SK-N-SH (cell line): ENCODE measurements around the gene ZMIZ2. TPM values are rescaled to one million over a fixed set of nuclear protein-coding genes. Genes with fewer than 3 reads are reported as not detected.
"Not testable (repeated sequence)": the region's sequence is repeated elsewhere in the genome, so short reads cannot be mapped to it uniquely, and the experiment has no call there.

Experiments used
- CTCF ChIA-PET: fragments of 300-600, 350-600 bp; formaldehyde crosslinking; extraction: SDS; loops from one replicate; lab custom pipeline; 2021; lab: Yijun Ruan, JAX
- POLR2A ChIA-PET: fragments of 350-600 bp; sonication (Branson Sonifier 250); formaldehyde crosslinking; extraction: SDS; loops from one replicate; lab custom pipeline; 2020; ENCODE audit warnings: antibody characterized with exemption, inconsistent platforms; lab: Yijun Ruan, JAX
- DNase-seq: peaks from one replicate; pipeline ENCODE4 v3.0.0; 2012
- H2AFZ ChIP-seq: fragments of 200-600 bp; sonication (generic); 2 replicates; pipeline ENCODE4 v1.8.1; 2016; ENCODE audit warnings: antibody characterized with exemption, mild to moderate bottlenecking, low read depth
- H3F3A ChIP-seq: fragments of 200-600 bp; sonication (generic); replicated peaks from 2 replicates; pipeline ENCODE3; 2016; ENCODE audit warnings: antibody characterized with exemption, mild to moderate bottlenecking; ENCODE audit not compliant: insufficient read depth
- H3K27ac ChIP-seq, 2 experiments: fragments of 200-500 bp in 1 of 2; fragments of 200-600 bp in 1 of 2; sonication (Bioruptor generic) in 1 of 2; sonication (generic), shearing (Covaris generic) in 1 of 2; 2 replicates each; pipeline versions ENCODE4 v1.5.1 to v1.6.1; 2014 to 2016; ENCODE audit warnings: low read depth in 2 of 2, inconsistent platforms in 1 of 2, low read length in 1 of 2, mild to moderate bottlenecking in 1 of 2, mixed read lengths in 1 of 2
- H3K27me3 ChIP-seq: fragments of 200-600 bp; sonication (generic), shearing (Covaris generic); 2 replicates; pipeline ENCODE4 v1.6.1; 2016; ENCODE audit warnings: mixed run types; ENCODE audit not compliant: insufficient read depth
- H3K36me3 ChIP-seq, 2 experiments: fragments of 200-500 bp in 1 of 2; fragments of 200-600 bp in 1 of 2; sonication (Bioruptor generic) in 1 of 2; sonication (generic) in 1 of 2; replicated peaks in 1 of 2; 2 replicates each; pipeline versions ENCODE3 to v1.5.1; 2014 to 2016; ENCODE audit warnings: low read length in 1 of 2, mild to moderate bottlenecking in 1 of 2; ENCODE audit not compliant: insufficient read depth in 2 of 2, control insufficient read depth in 1 of 2
- H3K4me1 ChIP-seq, 2 experiments: fragments of 200-500 bp in 1 of 2; fragments of 200-600 bp in 1 of 2; sonication (Bioruptor generic) in 1 of 2; sonication (generic), shearing (Covaris generic) in 1 of 2; 2 replicates each; pipeline versions ENCODE4 v1.5.1 to v1.6.1; 2014 to 2016; ENCODE audit warnings: low read depth in 1 of 2, low read length in 1 of 2, mixed run types in 1 of 2; ENCODE audit not compliant: insufficient read depth in 2 of 2, control insufficient read depth in 1 of 2
- H3K4me2 ChIP-seq: fragments of 200-600 bp; sonication (generic), shearing (Covaris generic); 2 replicates; pipeline ENCODE4 v1.6.1; 2017; ENCODE audit warnings: mixed run types
- H3K4me3 ChIP-seq, 2 experiments: fragments of 200-500 bp in 1 of 2; fragments of 200-600 bp in 1 of 2; sonication (Bioruptor generic) in 1 of 2; sonication (generic), shearing (Covaris generic) in 1 of 2; 2 replicates each; pipeline versions ENCODE4 v1.5.1 to v1.8.1; 2014 to 2016; ENCODE audit warnings: low read depth in 2 of 2, inconsistent platforms in 1 of 2, low read length in 1 of 2, mild to moderate bottlenecking in 1 of 2, mixed read lengths in 1 of 2, moderate library complexity in 1 of 2
- H3K79me2 ChIP-seq: fragments of 200-600 bp; sonication (generic); 2 replicates; pipeline ENCODE4 v1.8.1; 2017; ENCODE audit warnings: mild to moderate bottlenecking; ENCODE audit not compliant: insufficient read depth
- H3K9ac ChIP-seq: fragments of 200-600 bp; sonication (generic); 2 replicates; pipeline ENCODE4 v1.6.1; 2017; ENCODE audit warnings: mixed run types
- H3K9me2 ChIP-seq: fragments of 200-600 bp; sonication (generic); 2 replicates; pipeline ENCODE4 v1.6.1; 2017; ENCODE audit warnings: mixed run types
- H3K9me3 ChIP-seq: fragments of 200-600 bp; sonication (generic); 2 replicates; pipeline ENCODE4 v1.6.1; 2017; ENCODE audit warnings: mixed run types, mild to moderate bottlenecking, moderate library complexity
- H4K20me1 ChIP-seq: fragments of 200-600 bp; sonication (generic); 2 replicates; pipeline ENCODE4 v1.6.1; 2017; ENCODE audit warnings: mild to moderate bottlenecking, mixed run types; ENCODE audit not compliant: insufficient read depth
- CHD2 ChIP-seq: fragments of 150-350 bp; IDR thresholded peaks from 2 replicates; pipeline ENCODE4 v1.6.1; 2018; ENCODE audit warnings: low read length; ENCODE audit not compliant: partially characterized antibody
- EP300 ChIP-seq, 2 experiments: IDR thresholded peaks; 2 replicates each; pipeline versions ENCODE4 v1.4.0 to v1.6.1; 2012; ENCODE audit warnings: borderline replicate concordance in 1 of 2, low read depth in 1 of 2, low read length in 1 of 2
- EZH2phosphoT487 ChIP-seq: fragments of 200-600 bp; sonication (generic); IDR thresholded peaks from 2 replicates; pipeline ENCODE4 v1.6.1; 2017; ENCODE audit warnings: low read depth, mixed run types, mild to moderate bottlenecking, antibody characterized with exemption, moderate library complexity, borderline replicate concordance
- FOSL2 ChIP-seq: IDR thresholded peaks from 2 replicates; pipeline ENCODE4 v1.4.0; 2012; ENCODE audit warnings: low read depth, mild to moderate bottlenecking, moderate library complexity, borderline replicate concordance
- FOXJ3 ChIP-seq: sonication (generic); formaldehyde crosslinking; IDR thresholded peaks from 2 replicates; pipeline ENCODE4 v1.5.1; 2020; ENCODE audit warnings: mild to moderate bottlenecking, missing genetic modification reagents
- FOXM1 ChIP-seq: IDR thresholded peaks from 2 replicates; pipeline ENCODE4 v1.4.0; 2012; ENCODE audit warnings: low read depth, mild to moderate bottlenecking
- JUND ChIP-seq: IDR thresholded peaks from 2 replicates; pipeline ENCODE4 v1.4.0; 2012
- MXI1 ChIP-seq: IDR thresholded peaks from 2 replicates; pipeline ENCODE4 v1.6.1; 2012; ENCODE audit warnings: mild to moderate bottlenecking, low read depth, low read length, improper control_type of control experiment
- RAD21 ChIP-seq: IDR thresholded peaks from 2 replicates; pipeline ENCODE4 v1.6.1; 2012; ENCODE audit warnings: mild to moderate bottlenecking, low read length
- REST ChIP-seq: IDR thresholded peaks from 2 replicates; pipeline ENCODE4 v1.6.1; 2012; ENCODE audit warnings: mild to moderate bottlenecking, low read depth, low read length, moderate library complexity
- TAF1 ChIP-seq: IDR thresholded peaks from 2 replicates; pipeline ENCODE4 v1.6.1; 2012; ENCODE audit warnings: low read depth, mild to moderate bottlenecking, low read length, moderate library complexity, borderline replicate concordance
- TEAD4 ChIP-seq: IDR thresholded peaks from 2 replicates; pipeline ENCODE4 v1.4.0; 2012; ENCODE audit warnings: mild to moderate bottlenecking, borderline replicate concordance; ENCODE audit not compliant: insufficient read depth
- USF2 ChIP-seq: fragments of 150-350 bp; IDR thresholded peaks from 2 replicates; pipeline ENCODE4 v1.6.1; 2017; ENCODE audit warnings: antibody characterized with exemption, low read length, low read depth, borderline replicate concordance
- WGBS: methylation state at CpG from one replicate; pipeline ENCODE4 v1.1.6; 2017; ENCODE audit warnings: low lambda C conversion rate; 5-methylcytosine and 5-hydroxymethylcytosine counted together
- polyA plus RNA-seq, 3 experiments: library from polyadenylated mRNA; depleted of rRNA; stranded (reverse); fragments of >200 nt; gene quantifications; 2 replicates each; pipeline ENCODE4 v1.2.3, GENCODE V29; 2012

ZMIZ2 gene
- polyA plus RNA-seq, 1 of the 3 experiments (the other 2 are of a cell fraction) = 18.1 TPM

GRCh38 chr7:44784364-44784763, 35.7 kb downstream of the ZMIZ2 start:
- Histone ChIP-seq H3K79me2 (no peaks in the 10 kb centered on the region), H3K4me1 (no peaks in the 10 kb centered on the region), H3K4me2 (no peak overlapping the region), H3K4me3 (no peak overlapping the region), H3K36me3 (no peaks in the 10 kb centered on the region), H3K27ac (no peak overlapping the region), H3K9ac (no peak overlapping the region), H4K20me1 (no peaks in the 10 kb centered on the region), H3F3A (no peaks in the 10 kb centered on the region), H2AFZ (no peak overlapping the region), H3K27me3 (no peaks in the 10 kb centered on the region), H3K9me2 (no peaks in the 10 kb centered on the region), H3K9me3 (no peaks in the 10 kb centered on the region)
- no peak for TF ChIP-seq EZH2phosphoT487
- CTCF ChIA-PET = no interaction called here
- DNase-seq = no peak
- POLR2A ChIA-PET = no interaction called here
- 33% methylated on average over 1 of the region's 1 CpG for WGBS

GRCh38 chr7:44785218-44785617, 36.6 kb downstream of the ZMIZ2 start:
- H4K20me1 ChIP-seq, H3K27me3 ChIP-seq, POLR2A ChIA-PET, H3K79me2 ChIP-seq, H3F3A ChIP-seq, H2AFZ ChIP-seq, H3K27ac ChIP-seq, H3K9me3 ChIP-seq, H3K4me3 ChIP-seq, H3K9ac ChIP-seq, CTCF ChIA-PET, H3K9me2 ChIP-seq, H3K4me2 ChIP-seq, H3K4me1 ChIP-seq, H3K36me3 ChIP-seq, DNase-seq: not testable (repeated sequence)
- WGBS = 79% methylated on average over 3 of the region's 3 CpGs

GRCh38 chr7:44787041-44787440, 38.4 kb downstream of the ZMIZ2 start:
- H3K4me1 ChIP-seq = no peaks in the 10 kb centered on the region
- no peaks in the 10 kb centered on the region for H3K9me2 ChIP-seq
- 75% methylated on average over 4 of the region's 4 CpGs for WGBS
- no peak overlapping the region for H3K4me3 ChIP-seq
- POLR2A ChIA-PET = no interaction called here
- no peak overlapping the region for H3K9ac ChIP-seq
- peaks cover 2% of the 10 kb centered on the region for H3F3A ChIP-seq
- no peaks in the 10 kb centered on the region for H3K9me3 ChIP-seq
- H2AFZ ChIP-seq = no peak overlapping the region
- H4K20me1 ChIP-seq = no peaks in the 10 kb centered on the region
- no peaks in the 10 kb centered on the region for H3K27me3 ChIP-seq
- H3K79me2 ChIP-seq = no peaks in the 10 kb centered on the region
- no peak for TF ChIP-seq RAD21
- TF ChIP-seq FOSL2 = no peak
- no peak for TF ChIP-seq JUND
- no peak for TF ChIP-seq FOXJ3 (CRISPR knock-in tag)
- TF ChIP-seq USF2 = no peak
- TF ChIP-seq FOXM1 = no peak
- TF ChIP-seq EP300 (IDR thresholded peaks at IDR 0.05; ENCODE audit: borderline replicate concordance in 1 of 2, low read depth in 1 of 2, low read length in 1 of 2) = no peak
- TF ChIP-seq CHD2 = no peak
- no peak for TF ChIP-seq TAF1
- no peak for TF ChIP-seq REST
- no peak for TF ChIP-seq MXI1
- TF ChIP-seq TEAD4 = no peak
- H3K4me2 ChIP-seq = no peak overlapping the region
- CTCF ChIA-PET = interaction anchor here (0.7 to 1.4 kb wide), 4 partner anchors 8 to 19 kb away, joined by 3 to 4 read pairs (median 3); no protein-coding TSS in a partner anchor
- DNase-seq = no peak
- no peak overlapping the region for H3K27ac ChIP-seq
- no peaks in the 10 kb centered on the region for H3K36me3 ChIP-seq
